Sigmoid colon (tissue), 4 donors: ENCODE data around the gene CBFA2T2.

Experiments
- CTCF ChIP-seq, 4 experiments: fragments of 450-650 bp in 3 of 4; fragments of 200-600 bp in 1 of 4; IDR thresholded peaks; one replicate each; pipeline ENCODE4 v1.5.1; 2016 to 2019; ENCODE audit warnings: antibody characterized with exemption in 4 of 4, mild to moderate bottlenecking in 3 of 4, moderate library complexity in 2 of 4
- POLR2AphosphoS5 ChIP-seq, 4 donors: sonication (generic); formaldehyde crosslinking; IDR thresholded peaks; one replicate each; pipeline ENCODE4 v1.6.1; 2017; ENCODE audit warnings: antibody characterized with exemption in 4 of 4

GRCh38 chr20:33470866-33471265 lies 19.0 kb upstream of the CBFA2T2 start:
- TF ChIP-seq CTCF (IDR thresholded peaks at IDR 0.05) (no peak), POLR2AphosphoS5 (IDR thresholded peaks at IDR 0.05) (no peak)
